Spinal cord (tissue), 10 donors: ENCODE measurements around the gene PCBD1. TPM values are rescaled to one million over a fixed set of nuclear protein-coding genes. Genes with fewer than 3 reads are reported as not detected.

Experiments used
- DNase-seq, 6 donors: peaks; one replicate each; pipeline versions ENCODE4 v3.0.0 to v3.0.0-alpha.2; 2013 to 2015; ENCODE audit warnings: low spot score in 6 of 6, low read depth in 4 of 6
- H3K27ac ChIP-seq: one replicate; pipeline ENCODE4 v1.5.1; 2013; ENCODE audit warnings: low read depth, low read length, control low read depth
- H3K27me3 ChIP-seq: one replicate; pipeline ENCODE4 v1.6.1; 2013; ENCODE audit warnings: low read length; ENCODE audit not compliant: control insufficient read depth, insufficient read depth
- H3K36me3 ChIP-seq: one replicate; pipeline ENCODE4 v1.6.1; 2013; ENCODE audit warnings: low read length; ENCODE audit not compliant: control insufficient read depth, insufficient read depth
- H3K4me1 ChIP-seq: one replicate; pipeline ENCODE4 v1.6.1; 2013; ENCODE audit warnings: low read length; ENCODE audit not compliant: control insufficient read depth, insufficient read depth
- H3K4me3 ChIP-seq: one replicate; pipeline ENCODE4 v1.5.1; 2013; ENCODE audit warnings: low read depth, low read length, control low read depth
- H3K9me3 ChIP-seq: one replicate; pipeline ENCODE4 v1.6.1; 2013; ENCODE audit warnings: low read length; ENCODE audit not compliant: control insufficient read depth, insufficient read depth
- WGBS: methylation state at CpG from one replicate; pipeline ENCODE4 v1.1.5; 2013; ENCODE audit warnings: missing lambda C conversion rate; ENCODE audit not compliant: insufficient coverage; 5-methylcytosine and 5-hydroxymethylcytosine counted together
- polyA plus RNA-seq, 2 donors: library from polyadenylated mRNA; unstranded; fragments of 120-200 nt; gene quantifications; one replicate each; pipeline ENCODE4 v1.2.1, GENCODE V29; 2013; ENCODE audit not compliant: insufficient read length in 2 of 2
- total RNA-seq, 2 donors: library from RNA; depleted of rRNA in 1 of 2; stranded (reverse); fragments of 120-200 nt in 1 of 2; fragments of >200 nt in 1 of 2; gene quantifications; one replicate each; pipeline versions ENCODE4 v1.2.3 to v1.2.4, GENCODE V29; 2013 to 2014
- donor health status: healthy.

PCBD1 gene
- total and polyA plus RNA-seq, 4 donors: 29.2 to 88.1 (median 76.8) TPM

GRCh38 chr10:70851597-70852475 lies 36.5 kb downstream of the PCBD1 start:
- WGBS: 100% methylated on average over 4 of the region's 5 CpGs

DNA sequence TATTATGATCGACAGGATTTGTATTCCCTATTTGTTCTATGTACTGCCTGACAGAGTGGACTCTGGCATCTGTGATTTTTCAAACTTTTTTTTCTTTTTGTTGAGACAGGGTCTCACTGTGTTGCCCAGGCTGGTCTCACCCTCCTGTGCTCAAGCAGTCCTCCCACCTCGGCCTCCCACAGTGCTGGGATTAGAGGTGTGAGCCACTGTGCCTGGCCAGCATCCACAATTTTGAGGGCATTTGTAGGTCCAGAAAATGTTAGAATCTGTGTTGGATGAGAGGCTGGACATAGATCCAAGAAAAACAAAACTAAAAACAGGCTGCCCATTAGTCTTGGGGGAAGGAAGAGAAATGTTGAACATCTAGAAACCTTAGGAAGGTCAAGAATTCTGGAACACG lies 38.3 kb downstream of the PCBD1 start:
- no CpG with 5 or more reads among the region's 3 CpGs for WGBS
- DNase-seq: no peak
- H3K4me1 ChIP-seq: no peaks in the 10 kb centered on the region

More at GRCh38 chr10:70851597-70852475, 36.5 kb downstream of the PCBD1 start:
- DNase-seq: no peak
- H3K27me3 ChIP-seq: no peaks in the 10 kb centered on the region
- H3K36me3 ChIP-seq: no peaks in the 10 kb centered on the region
- no peak overlapping the region for H3K4me3 ChIP-seq
- no peak overlapping the region for H3K27ac ChIP-seq
- no peaks in the 10 kb centered on the region for H3K4me1 ChIP-seq
- no peaks in the 10 kb centered on the region for H3K9me3 ChIP-seq

GRCh38 chr10:70849582-70850016 lies 38.8 kb downstream of the PCBD1 start:
- no peaks in the 10 kb centered on the region for H3K4me1 ChIP-seq
- 83% methylated on average over 2 of the region's 2 CpGs for WGBS
- H3K27ac ChIP-seq: no peak overlapping the region
- no peaks in the 10 kb centered on the region for H3K27me3 ChIP-seq
- DNase-seq: peak in 1 of 6 donors; percentile 17
- H3K4me3 ChIP-seq: no peak overlapping the region
- H3K9me3 ChIP-seq: no peaks in the 10 kb centered on the region
- H3K36me3 ChIP-seq: no peaks in the 10 kb centered on the region

More for the DNA sequence above, 38.3 kb downstream of the PCBD1 start:
- H3K4me3 ChIP-seq: no peak overlapping the region
- H3K27me3 ChIP-seq: no peaks in the 10 kb centered on the region
- H3K9me3 ChIP-seq: no peaks in the 10 kb centered on the region
- no peak overlapping the region for H3K27ac ChIP-seq
- no peaks in the 10 kb centered on the region for H3K36me3 ChIP-seq

DNA sequence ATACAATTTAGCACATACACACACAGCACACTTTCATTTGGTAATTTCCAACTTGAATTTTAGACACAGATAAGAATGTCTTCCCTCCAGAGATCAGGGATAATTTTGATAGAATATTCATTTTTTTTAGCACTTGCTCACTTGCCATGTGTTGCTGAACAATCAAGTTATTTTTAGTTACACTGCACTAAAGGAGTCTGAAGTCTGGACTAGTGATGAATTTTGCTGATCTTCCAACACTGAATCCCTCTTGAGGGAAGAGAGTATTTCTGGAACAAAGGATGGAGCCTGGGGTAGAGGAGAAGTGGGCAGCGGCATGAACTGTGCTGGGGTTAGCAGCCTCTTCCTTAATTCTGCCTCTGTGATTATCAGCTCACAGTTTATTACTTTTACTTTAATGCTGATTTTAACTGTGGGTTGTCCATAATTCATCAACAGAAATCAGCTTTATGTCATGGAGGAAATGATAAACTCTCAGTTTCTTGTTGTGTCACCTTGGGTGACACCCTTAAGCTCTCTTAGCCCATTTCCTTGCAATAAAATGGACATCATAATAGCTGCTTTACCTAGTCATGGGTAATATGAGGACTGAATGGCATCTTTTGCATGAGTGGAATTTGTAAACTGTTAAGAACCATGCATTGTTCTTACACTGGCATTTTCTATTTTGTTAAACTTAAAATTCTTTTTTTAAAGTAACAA lies 40.6 kb downstream of the PCBD1 start:
- Histone ChIP-seq H3K4me3 (no peak overlapping the region), H3K4me1 (no peaks in the 10 kb centered on the region), H3K36me3 (no peaks in the 10 kb centered on the region), H3K27ac (no peak overlapping the region), H3K9me3 (no peaks in the 10 kb centered on the region), H3K27me3 (no peaks in the 10 kb centered on the region)
- peak in 1 of 6 donors; percentile 76 for DNase-seq
- WGBS: no CpG with 5 or more reads among the region's 1 CpG

GRCh38 chr10:70846795-70847194 lies 41.6 kb downstream of the PCBD1 start:
- H3K27ac ChIP-seq: no peak overlapping the region
- no peaks in the 10 kb centered on the region for H3K9me3 ChIP-seq
- no peak for DNase-seq
- H3K36me3 ChIP-seq: no peaks in the 10 kb centered on the region
- H3K27me3 ChIP-seq: no peaks in the 10 kb centered on the region
- no peak overlapping the region for H3K4me3 ChIP-seq
- no peaks in the 10 kb centered on the region for H3K4me1 ChIP-seq
- WGBS: 78% methylated on average over 2 of the region's 2 CpGs

DNA sequence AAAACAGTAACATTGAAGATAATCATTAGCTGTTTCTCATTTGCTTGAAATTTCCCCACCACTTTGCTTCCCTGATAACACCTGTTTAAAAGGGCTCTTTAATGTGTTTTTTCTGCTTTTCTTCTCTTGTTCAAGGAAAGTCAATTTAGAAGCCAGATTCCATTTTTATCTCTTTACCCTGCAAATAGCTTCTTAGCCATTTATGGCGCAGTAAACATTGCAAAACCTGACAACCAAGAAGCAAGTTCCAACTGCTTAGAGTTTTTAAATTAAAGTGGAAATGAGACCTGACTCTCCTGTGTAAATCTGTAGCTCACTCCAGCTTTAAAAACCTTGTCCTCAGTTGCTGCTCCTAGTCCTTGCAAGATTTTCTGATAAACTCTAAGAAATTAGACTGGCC lies 42.5 kb downstream of the PCBD1 start:
- no peaks in the 10 kb centered on the region for H3K27me3 ChIP-seq
- no peak overlapping the region for H3K4me3 ChIP-seq
- WGBS: no CpG with 5 or more reads among the region's 1 CpG
- no peak overlapping the region for H3K27ac ChIP-seq
- no peaks in the 10 kb centered on the region for H3K4me1 ChIP-seq
- DNase-seq: peak in 1 of 6 donors; percentile 45
- no peaks in the 10 kb centered on the region for H3K36me3 ChIP-seq
- no peaks in the 10 kb centered on the region for H3K9me3 ChIP-seq

GRCh38 chr10:70845256-70845655 lies 43.1 kb downstream of the PCBD1 start:
- H3K4me1 ChIP-seq: no peaks in the 10 kb centered on the region
- H3K4me3 ChIP-seq: no peak overlapping the region
- no peaks in the 10 kb centered on the region for H3K9me3 ChIP-seq
- H3K36me3 ChIP-seq: no peaks in the 10 kb centered on the region
- DNase-seq: no peak
- WGBS: 100% methylated on average over 1 of the region's 2 CpGs
- H3K27me3 ChIP-seq: no peaks in the 10 kb centered on the region
- no peak overlapping the region for H3K27ac ChIP-seq

- Histone ChIP-seq H3K36me3 (no peaks in the 10 kb centered on the region), H3K27me3 (no peaks in the 10 kb centered on the region), H3K4me1 (no peaks in the 10 kb centered on the region), H3K9me3 (no peaks in the 10 kb centered on the region), H3K27ac (no peak overlapping the region), H3K4me3 (no peak overlapping the region)
- no CpG with 5 or more reads among the region's 2 CpGs for WGBS
- no peak for DNase-seq
Observed at GRCh38 chr10:70843776-70844489, 44.4 kb downstream of the PCBD1 start.

GRCh38 chr10:70843333-70843732 lies 45.0 kb downstream of the PCBD1 start:
- no peaks in the 10 kb centered on the region for H3K36me3 ChIP-seq
- 90% methylated on average over 2 of the region's 2 CpGs for WGBS
- H3K9me3 ChIP-seq: no peaks in the 10 kb centered on the region

More at GRCh38 chr10:70843333-70843732, 45.0 kb downstream of the PCBD1 start:
- Histone ChIP-seq H3K27ac (no peak overlapping the region), H3K4me1 (no peaks in the 10 kb centered on the region), H3K27me3 (no peaks in the 10 kb centered on the region), H3K4me3 (no peak overlapping the region)
- no peak for DNase-seq
